Lung microvascular endothelial cell (primary cell): ENCODE data around the gene DUSP28. TPM values are rescaled to one million over a fixed set of nuclear protein-coding genes. Genes with fewer than 3 reads are reported as not detected.

Experiments
- DNase-seq, 2 donors: peaks; one replicate each; pipeline versions ENCODE4 v3.0.0 to v3.0.0-alpha.2; 2010; ENCODE audit warnings: low read depth in 2 of 2
- total RNA-seq: library from RNA; depleted of rRNA; stranded (reverse); fragments of >200 nt; gene quantifications from 2 replicates; pipeline ENCODE4 v1.2.1, GENCODE V29; 2014

The DUSP28 gene
- total RNA-seq, 1 donor from 2014 or later: 2.0 TPM

DNA sequence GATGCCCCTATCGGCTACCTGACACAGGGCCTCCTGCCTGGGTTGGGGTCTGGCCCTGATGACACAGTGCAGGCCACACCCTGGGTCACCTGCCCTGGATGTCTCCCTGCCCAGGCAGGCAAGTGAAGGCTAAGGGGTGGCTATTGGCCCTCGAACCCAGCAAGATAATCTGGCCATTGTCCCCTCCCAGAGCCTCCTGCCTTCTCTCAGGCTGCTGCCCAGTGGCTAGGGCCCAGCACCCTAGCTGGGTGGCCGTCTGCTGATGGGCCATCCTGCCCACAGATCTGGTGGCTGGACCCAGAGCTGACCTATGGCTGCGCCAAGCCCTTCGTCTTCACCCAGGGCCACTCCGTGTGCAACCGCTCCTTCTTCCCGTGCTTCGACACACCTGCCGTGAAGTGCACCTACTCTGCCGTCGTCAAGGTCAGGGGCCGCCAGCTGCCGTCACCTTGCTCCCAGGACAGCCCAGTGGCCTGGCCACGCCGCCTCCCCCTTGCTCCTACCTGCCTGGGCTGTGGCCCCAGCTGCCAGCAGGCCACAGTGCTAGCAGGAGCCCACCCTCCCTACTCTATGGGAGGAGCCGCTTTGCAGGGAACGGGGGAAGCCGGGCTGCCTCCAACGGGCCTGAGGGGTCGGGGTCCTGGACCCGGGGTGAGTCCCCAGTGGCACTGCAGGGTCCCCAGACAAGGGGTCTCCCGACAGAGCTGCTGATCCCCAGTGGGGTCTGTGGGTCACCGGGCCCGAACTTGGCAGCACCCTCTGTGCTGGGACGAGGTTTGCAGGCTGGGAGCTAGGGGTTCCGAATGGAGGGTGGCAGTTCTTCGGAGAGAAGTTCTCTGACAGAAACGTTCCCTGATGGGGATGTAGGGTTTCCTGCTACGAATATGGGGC, 12.2 kb downstream of the DUSP28 start:
- no peak for DNase-seq

DNA sequence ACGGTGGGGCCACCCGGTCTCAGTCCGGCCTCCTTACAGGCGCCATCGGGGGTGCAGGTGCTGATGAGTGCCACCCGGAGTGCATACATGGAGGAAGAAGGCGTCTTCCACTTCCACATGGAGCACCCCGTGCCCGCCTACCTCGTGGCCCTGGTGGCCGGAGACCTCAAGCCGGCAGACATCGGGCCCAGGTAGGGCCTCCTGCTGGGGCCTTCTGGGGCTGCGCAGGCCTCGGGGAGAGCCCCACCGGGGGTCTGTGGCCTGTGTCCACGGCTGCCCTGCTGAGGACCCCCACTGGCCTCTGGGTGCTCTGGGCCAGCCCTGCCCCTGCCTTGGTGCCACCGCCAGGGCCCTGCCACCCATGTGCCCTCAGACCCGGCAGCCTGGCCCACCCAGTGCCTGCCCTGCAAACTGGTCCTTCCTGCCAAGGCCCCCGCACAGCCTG, 12.9 kb downstream of the DUSP28 start:
- DNase-seq: no peak

DNA sequence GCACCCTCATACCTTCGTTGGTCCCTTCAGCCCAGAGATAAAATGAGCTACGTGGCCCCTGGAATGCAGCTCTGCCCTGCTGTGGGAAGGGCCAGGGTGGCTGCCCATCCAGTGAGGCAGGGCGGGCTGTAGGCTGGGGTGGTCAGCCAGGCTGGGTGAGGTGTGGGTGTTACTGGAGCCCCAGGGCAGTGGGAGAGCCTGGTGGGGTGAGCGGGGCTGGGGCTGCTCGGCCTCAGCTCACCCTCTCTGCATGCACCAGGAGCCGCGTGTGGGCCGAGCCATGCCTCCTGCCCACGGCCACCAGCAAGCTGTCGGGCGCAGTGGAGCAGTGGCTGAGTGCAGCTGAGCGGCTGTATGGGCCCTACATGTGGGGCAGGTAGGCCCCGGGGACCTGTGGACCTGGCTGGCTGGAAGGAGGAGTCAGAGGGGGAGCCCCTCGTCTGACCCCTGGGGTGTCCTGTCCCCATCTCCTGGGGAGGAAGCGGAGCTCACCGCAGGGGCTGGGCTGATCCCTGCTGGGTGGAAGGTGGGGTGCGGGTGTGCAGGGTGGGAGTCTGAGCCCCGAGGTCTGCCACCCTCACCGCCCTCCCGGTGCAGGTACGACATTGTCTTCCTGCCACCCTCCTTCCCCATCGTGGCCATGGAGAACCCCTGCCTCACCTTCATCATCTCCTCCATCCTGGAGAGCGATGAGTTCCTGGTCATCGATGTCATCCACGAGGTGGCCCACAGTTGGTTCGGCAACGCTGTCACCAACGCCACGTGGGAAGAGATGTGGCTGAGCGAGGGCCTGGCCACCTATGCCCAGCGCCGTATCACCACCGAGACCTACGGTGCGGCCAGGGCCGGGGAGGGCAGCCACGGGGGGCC, 13.6 kb downstream of the DUSP28 start:
- DNase-seq: no peak

DNA sequence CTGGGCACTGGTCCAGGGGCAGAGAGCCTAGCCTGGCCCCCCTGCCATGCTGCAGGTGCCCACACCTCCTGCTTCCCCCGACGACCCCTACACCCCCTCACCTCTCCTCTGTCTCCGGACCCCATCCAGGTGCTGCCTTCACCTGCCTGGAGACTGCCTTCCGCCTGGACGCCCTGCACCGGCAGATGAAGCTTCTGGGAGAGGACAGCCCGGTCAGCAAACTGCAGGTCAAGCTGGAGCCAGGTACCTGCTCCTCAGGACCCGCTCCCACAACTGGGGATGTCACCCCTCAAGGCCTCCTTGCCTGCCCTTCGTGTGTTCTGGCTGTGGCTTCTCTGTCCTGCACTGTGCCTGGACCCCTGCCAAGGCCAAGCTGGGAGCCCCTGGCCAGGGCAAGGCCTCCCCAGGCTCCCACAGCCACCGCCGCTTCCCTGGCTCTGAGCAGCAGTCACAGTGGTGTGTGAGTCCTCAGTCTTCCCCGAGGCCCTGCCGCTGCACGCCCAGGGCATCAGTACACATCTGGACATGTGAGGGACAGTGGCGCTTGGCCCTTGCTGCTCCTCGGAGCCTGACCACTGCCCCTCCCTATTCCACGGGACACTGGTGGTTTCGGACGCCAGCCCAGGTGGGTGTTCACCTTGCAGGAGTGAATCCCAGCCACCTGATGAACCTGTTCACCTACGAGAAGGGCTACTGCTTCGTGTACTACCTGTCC, 14.4 kb downstream of the DUSP28 start:
- DNase-seq: no peak

DNA sequence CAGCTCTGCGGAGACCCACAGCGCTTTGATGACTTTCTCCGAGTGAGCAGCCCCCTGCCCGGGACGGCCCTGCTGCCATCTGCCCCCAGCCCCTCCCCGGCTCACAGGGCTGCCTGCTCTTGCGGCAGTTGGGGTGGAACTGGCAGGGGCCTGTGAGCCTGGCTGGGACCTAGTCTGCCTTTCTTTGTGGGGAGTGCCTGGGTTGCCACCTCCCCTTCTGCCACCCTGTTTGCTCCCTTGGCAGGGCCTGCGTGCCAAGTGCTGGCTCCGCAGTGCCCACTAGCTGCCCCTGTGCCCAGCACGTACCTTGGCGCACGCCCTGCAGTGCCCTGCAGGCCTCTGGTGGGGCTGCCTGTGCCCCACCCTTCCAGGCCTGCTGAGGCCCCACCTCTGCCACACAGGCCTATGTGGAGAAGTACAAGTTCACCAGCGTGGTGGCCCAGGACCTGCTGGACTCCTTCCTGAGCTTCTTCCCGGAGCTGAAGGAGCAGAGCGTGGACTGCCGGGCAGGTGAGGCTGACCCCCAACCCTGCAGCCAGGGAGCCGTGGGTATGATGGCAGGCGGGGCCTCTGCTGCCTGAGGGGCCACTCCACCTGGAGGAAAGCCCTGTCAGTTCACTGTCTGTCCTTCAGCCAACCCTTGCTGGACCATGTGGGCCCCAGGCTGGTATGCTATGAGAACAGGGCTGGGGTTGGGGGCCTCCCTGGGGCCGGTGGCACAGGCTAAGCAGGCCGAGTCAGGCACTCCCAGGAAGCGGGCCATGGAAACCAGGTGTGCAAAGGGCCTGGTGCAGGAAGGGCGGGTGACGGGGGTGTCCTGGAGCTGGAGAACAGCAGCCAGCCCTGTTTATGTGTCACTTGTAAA, 15.2 kb downstream of the DUSP28 start:
- no peak for DNase-seq

DNA sequence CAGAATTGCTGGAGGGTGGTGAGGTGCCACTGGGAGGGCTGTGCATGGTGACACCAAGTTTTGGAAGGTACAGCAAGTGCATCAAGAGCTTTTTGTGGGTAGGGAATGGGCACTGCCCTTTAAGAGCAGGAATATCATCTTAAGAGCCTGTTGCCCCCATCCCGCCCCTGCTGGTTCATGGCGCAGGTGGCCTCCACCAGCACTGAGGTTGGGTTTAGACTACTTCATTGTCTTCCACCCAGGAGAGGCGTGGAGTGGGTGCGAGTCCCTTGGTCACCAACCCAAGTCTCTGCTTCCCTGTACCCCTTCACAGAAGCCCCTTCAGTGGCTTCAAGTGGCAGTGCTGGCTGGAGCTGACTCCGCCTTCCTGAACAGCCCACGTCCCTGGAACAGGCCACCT, 15.9 kb downstream of the DUSP28 start:
- DNase-seq: no peak

DNA sequence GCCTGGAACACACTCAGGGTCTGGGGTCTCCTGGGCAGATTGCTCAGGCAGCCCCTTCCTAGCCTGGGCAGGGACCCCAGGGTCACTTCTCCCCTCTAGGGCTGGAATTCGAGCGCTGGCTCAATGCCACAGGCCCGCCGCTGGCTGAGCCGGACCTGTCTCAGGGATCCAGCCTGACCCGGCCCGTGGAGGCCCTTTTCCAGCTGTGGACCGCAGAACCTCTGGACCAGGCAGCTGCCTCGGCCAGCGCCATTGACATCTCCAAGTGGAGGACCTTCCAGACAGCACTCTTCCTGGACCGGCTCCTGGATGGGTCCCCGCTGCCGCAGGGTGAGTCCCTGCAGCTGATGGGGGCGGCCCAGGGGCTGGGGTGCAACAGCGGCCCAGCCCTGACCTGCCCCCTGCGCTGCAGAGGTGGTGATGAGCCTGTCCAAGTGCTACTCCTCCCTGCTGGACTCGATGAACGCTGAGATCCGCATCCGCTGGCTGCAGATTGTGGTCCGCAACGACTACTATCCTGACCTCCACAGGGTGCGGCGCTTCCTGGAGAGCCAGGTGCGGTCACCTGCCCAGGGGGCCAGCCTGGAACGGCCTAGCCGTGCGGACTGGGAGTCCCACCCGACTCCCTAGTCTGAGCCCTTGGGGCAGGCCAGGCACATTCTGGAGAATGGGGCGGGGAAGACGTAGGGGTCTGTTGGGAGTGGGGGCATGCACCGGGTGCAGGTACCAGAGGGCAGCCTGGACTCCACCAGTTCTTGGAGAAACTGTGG, 16.5 kb downstream of the DUSP28 start:
- no peak for DNase-seq

DNA sequence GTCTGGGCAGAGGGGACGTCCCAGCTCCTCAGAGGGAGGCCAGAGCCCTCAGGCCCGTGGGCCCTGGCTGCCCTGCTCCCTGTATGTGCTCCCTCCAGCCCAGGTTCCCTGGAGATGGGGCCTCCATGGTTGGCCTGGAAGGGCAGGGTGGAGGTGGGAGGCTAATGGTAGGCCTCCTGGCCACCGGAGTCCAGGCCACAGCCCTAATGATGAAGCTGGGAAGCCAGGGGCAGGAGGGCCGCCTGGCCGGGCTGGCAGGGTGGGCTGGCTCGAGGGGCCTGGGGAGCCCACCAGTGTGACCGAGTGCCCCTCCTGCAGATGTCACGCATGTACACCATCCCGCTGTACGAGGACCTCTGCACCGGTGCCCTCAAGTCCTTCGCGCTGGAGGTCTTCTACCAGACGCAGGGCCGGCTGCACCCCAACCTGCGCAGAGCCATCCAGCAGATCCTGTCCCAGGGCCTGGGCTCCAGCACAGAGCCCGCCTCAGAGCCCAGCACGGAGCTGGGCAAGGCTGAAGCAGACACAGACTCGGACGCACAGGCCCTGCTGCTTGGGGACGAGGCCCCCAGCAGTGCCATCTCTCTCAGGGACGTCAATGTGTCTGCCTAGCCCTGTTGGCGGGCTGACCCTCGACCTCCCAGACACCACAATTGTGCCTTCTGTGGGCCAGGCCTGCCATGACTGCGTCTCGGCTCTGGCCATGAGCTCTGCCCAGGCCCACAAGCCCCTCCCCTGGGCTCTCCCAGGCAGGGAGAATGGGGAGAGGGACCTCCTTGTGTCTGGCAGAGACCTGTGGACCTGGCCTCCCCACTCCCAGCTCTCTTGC, 17.3 kb downstream of the DUSP28 start:
- no peak for DNase-seq

DNA sequence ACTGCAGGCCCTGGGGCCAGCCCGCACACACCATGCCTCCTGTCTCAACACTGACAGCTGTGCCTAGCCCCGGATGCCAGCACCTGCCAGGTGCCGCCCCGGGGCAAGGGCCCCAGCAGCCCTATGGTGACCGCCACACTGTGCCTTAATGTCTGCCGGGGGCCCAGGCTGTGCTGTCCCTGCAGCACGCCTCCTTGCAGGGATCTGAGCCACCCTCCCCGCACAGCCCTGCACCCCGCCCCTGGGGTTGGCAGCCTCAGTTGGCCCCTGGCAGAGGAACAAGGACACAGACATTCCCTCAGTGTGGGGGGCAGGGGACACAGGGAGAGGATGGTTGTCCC, 17.9 kb downstream of the DUSP28 start:
- no peak for DNase-seq

DNA sequence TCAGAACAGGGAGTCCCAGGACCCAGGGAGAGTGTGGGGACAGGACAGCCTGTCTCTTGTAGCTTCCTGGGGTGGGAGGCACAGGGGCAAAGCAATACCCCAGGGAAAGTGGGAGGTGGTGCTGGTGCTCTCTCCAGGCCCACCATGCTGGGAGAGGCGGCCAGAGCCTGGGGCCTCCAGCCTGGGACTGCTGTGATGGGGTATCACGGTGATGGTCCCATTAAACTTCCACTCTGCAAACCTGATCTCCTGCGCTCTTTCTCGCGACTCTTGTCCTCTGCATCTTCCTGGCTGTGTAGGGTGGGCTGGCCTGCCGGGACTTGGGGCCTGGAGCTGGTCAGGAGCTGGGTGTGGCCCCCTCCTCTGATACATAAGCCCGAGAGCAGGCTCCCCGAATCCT, 18.3 kb downstream of the DUSP28 start:
- DNase-seq: no peak

DNA sequence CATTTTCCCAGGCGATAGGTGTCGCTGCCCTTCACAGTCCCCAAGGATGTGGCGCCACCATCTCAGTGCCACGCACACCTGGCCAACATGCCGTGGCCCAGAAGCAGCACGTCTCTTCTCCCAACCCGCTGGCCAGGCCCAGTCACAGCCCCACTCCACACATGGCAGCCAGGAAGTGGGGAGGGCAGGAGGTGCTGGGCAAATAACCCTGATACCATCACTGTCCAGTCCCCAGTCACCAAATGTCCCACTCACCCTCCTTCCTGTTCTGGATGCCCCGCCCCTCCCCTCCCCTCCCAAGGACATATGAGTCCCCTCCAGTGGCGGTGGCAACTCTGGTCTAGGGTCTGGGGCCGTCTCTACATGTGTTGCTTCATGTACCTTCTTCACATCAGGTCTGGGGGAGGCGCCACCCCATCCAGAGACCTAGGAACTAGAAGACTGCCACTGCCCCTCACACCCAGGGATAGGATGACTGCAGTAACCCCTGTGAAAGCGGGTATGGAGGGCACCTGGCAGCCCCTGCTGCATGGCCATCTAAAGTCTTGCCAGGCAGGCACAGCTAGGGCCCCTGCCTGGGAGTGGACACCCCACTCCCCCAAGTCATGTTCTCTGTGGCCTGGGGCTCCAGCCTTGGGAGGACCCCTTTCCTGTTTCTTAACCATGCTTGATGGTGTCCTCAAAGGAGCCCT, 19.1 kb downstream of the DUSP28 start:
- no peak for DNase-seq

DNA sequence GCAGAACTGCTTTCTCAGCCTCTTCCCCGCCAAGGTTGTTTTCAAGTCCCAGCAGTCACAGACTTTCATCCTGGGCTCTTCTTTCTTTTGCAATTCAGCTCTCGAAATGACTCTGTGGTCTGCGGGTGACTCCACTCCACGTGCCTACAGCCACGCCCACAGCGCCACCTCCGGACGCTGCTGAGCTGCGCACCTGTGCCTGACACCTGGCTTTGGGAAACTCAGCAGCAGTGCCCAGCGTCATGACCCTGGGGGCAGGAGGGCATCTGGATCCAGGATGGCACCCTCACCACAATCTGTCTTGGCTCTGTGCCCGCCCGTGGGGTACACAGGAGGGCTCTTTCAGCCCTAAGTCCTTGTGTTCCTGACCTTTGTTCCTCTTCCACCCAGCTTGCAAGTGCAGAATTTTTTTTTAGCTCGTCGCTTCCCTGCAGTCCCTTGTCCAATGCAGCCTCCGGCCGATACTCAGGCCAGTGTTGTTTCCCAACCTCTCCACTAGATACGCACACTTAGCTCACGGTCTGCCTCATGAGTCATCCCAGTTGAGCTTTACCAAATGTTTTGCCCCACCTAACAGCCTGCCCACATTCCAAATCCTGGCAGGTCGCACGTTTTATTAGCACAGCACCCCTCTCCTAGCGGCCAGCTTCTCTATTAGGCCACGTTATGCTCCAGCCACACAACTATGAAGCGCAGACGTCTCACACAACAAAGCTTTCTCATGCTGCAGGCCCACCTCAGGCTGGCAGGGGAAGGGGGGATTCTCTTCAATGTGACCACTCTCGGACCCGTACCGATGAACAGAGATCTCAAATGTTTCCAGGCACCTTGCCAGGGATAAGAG, 19.8 kb downstream of the DUSP28 start:
- DNase-seq: no peak

DNA sequence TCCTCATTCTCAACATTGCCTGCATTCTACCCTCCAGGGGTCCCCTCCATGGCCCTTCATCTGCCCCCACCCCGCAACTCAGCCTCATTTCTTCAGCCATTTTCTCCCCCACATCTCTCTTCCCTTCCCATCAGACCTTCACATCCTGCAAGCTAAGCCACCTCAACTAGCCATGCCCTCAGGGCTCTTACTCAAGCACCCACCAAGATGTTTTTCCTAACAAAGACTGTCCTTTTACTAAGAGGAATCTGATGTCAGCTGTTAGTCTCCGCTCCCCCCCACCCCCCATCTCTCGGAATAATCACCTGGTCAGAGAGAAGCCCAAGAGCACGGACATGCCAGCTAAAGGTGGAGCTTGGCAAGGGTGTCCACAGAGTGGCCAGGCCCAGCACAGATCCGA, 21.7 kb downstream of the DUSP28 start:
- DNase-seq: no peak

DNA sequence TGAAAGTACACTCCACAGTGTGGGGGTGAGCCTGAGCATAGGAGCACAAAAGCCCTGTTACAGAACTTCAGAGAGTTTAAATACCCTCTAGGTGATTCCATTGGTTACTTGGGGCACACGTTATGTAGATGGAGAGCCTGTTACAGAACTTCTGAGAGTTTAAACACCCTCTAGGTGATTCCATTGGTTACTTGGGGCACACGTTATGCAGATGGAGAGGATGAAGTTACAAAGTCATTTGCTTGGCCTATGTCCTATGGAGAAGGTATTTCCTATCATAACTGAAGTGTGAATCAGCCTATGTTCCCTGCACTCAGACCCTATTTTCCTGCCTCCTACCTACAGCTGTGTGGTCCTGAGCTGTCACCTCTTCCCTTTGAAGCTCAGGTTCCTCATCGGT, 22.6 kb downstream of the DUSP28 start:
- no peak for DNase-seq

DNA sequence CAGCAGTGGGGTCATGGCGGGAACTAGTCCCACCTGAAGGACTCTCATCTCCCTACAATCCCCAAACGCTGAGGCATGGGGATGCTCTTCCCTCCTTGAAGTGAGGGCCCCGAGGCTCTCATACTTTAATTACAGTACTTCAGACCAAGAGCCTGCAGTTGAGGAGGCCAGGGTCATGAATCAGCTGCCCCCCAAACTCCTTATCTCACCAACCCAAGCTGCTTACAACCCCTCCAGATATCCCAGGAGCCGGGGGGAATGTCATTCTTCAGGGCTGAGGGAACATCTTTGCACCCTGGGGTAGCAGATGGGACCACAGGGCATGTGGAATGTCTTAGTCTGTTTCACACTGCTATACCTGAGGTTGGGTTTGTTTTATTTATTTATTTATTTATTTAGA, 23.6 kb downstream of the DUSP28 start:
- no peak for DNase-seq

DNA sequence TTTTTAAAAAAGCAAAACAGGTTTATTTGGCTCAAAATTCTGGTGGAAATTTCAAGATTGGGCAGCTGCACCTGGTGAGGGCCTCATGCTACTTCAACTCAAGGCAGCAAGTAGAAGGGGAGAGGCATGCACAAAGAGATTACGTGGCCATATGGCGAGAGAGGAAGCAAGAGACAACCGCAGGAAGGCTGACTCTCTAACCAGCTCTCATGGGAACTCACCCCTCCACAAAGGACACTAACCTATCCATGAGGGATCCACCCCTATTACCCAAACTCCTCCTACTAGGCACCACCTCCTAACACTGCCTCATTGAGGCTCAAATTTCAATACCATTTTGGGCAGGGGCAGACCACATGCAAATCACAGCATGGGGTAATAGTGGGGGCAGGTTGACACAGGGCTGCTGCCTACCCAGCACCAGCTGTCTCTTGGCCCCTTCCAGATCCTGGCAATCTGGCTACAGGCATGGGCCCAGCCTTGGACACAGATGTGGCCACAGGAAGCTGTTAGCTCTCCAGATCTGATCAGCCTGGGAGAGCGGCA, 24.4 kb downstream of the DUSP28 start:
- DNase-seq: peak; percentile 43 to 68

DNA sequence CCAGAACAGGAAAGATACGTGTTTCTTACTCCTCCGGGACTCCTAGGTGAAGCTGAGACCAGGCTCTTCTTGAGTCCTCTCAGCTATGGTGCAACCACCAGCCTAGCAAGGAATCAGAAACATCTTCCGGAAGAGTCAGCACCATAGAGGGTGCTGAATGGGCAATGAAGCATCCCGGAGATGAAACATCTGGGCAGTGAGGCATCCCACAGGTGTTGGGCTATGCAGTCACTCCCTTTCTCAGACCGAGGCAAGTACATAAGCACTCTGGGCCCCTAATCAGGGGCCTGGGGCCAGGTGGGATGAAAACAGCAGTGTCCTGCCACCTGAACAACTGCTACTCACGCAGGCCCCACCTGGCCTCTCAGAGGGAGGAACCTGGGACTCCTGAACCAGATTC, 24.9 kb downstream of the DUSP28 start:
- DNase-seq: no peak
